ENCODE measurements around the gene ACOT8.
"Not testable (repeated sequence)": the region's sequence is repeated elsewhere in the genome, so short reads cannot be mapped to it uniquely, and the experiment has no call there.

ACOT8 gene

DNA sequence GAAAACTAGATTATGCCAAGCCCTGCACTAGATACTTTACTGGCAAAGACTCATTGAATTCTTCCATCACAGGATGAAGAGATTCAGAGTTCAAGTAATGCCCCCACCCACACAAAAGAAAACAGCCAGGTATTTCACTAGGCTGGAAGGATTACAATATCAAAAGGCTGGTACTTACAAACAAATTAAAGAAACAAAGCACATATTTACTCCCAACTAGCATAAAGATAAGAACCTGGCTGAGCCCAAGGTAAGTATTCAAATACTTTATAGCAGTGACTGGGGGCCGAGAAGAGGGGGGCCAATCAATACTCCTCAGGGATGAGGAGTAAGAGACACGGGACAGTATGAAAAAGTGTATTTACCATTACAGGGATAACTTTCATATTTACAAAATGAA lies 3.7 kb downstream of the ACOT8 start:
- no peak for DNase-seq (ENCODE audit: low read depth in 2 of 2, low spot score in 1 of 2)

GRCh38 chr20:45852326-45852725 lies 4.9 kb downstream of the ACOT8 start:
- no peak for DNase-seq (ENCODE audit: low read depth in 2 of 2, low spot score in 1 of 2)

GRCh38 chr20:45851501-45851900 lies 5.7 kb downstream of the ACOT8 start:
- no peak for DNase-seq (ENCODE audit: low read depth in 2 of 2, low spot score in 1 of 2)

DNA sequence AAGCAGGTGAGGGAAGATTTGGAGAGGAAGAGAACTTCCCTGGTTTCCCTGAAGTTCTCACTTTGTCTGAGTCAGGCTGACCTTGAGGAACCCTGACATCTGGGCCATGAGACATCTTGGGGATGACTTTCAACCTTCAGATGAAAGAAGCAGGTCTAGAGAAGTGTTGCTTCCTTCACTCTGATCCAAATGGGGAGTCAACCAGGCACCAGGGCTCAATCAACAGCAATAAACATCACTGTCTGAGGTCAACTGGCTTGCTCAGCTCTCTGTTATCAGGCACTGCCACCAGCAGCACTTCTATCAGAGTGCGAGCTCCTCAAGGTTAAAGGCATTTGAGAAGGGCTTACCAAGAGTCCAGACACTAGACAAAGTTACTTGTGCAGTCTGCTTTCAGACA lies 6.3 kb downstream of the ACOT8 start:
- no peak for DNase-seq (ENCODE audit: low read depth in 2 of 2, low spot score in 1 of 2)

- DNase-seq (ENCODE audit: low read depth in 2 of 2, low spot score in 1 of 2): no peak
These were observed 7.0 kb downstream of the ACOT8 start for GRCh38 chr20:45850238-45850637.

DNA sequence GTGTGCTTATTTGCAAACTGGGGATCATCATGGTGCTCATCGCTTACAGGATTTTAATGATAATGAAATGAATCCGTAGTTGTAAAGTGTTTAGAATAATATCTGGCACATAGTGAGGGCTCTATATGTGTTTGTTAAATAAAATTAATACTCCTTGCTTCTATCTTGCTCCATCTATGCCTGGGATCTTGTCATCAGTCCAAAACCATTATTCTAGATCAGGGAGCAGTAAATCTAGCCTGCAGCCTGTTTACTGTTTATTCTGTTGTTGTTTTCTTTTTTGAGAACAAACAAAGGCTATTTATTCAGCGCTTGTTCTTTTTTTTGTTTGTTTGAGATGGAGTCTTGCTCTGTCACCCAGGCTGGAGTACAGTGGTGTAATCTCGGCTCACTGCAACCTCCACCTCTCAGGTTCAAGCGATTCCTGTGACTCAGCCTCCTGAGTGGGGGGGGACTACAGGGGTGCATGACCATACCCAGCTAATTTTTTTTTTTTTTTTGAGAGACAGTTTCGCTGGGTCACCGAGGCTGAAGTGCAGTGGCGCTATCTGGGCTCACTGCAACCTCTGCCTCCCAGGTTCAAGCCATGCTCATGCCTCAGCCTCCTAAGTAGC lies 8.1 kb downstream of the ACOT8 start:
- no peak for DNase-seq (ENCODE audit: low read depth in 2 of 2, low spot score in 1 of 2)

DNA sequence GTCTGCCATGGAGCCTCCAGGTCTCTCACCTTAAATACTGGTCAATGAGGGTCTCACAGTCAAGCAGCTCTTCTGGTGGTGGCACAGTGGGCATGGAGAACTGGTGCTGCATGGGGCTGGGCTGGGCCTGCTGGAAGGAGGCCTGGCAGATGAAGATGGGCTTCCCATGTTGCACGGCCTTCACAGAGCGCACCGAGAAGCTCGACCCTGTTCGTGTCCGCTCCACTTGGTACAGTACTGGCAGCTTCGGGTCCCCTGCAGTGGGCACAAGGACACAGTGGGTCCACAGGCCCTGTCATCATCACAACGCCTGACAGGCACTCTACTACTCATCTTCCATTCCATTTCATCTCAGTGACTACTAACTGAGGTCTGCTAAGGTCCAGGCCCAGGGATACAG lies 8.8 kb downstream of the ACOT8 start:
- DNase-seq (ENCODE audit: low read depth in 2 of 2, low spot score in 1 of 2): no peak

- no peak for DNase-seq (ENCODE audit: low read depth in 2 of 2, low spot score in 1 of 2)
These were observed 11.7 kb downstream of the ACOT8 start for GRCh38 chr20:45845452-45845851.

GRCh38 chr20:45843506-45843905 lies 13.7 kb downstream of the ACOT8 start:
- DNase-seq (ENCODE audit: low read depth in 2 of 2, low spot score in 1 of 2): no peak

- DNase-seq (ENCODE audit: low read depth in 2 of 2, low spot score in 1 of 2): no peak
These were observed 14.9 kb downstream of the ACOT8 start for GRCh38 chr20:45842169-45842812.

GRCh38 chr20:45841407-45842129 lies 15.6 kb downstream of the ACOT8 start:
- no peak for DNase-seq (ENCODE audit: low read depth in 2 of 2, low spot score in 1 of 2)

DNA sequence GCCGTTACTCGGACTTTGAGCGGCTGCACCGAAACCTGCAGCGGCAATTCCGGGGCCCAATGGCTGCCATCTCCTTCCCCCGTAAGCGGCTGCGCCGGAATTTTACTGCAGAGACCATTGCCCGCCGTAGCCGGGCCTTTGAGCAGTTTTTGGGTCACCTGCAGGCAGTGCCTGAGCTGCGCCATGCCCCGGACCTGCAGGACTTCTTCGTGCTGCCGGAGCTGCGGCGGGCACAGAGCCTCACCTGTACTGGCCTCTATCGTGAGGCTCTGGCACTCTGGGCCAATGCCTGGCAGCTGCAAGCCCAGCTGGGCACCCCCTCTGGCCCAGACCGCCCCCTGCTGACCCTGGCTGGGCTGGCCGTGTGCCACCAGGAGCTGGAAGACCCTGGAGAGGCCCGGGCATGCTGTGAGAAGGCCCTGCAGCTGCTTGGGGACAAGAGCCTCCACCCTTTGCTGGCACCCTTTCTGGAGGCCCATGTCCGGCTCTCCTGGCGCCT lies 16.4 kb downstream of the ACOT8 start:
- no peak for DNase-seq (ENCODE audit: low read depth in 2 of 2, low spot score in 1 of 2)

DNA sequence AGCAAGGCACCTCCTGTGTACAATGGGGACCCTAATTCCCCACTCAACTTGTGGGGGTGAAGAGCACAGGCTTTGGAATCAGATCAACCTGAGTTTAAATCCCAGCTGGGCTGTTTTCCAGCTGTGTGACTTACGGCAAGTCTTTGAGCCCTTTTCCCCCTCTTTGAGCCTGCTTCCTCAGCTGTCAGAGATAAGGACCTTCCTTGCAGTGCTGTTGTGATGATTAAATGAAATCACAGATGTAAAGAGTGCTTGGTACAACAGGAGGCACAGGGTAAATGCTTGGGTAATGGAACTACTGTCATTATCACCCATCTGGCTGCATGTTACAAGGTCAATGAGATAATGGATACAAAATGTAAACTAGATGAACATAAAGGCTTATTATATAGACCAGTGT lies 20.4 kb downstream of the ACOT8 start:
- no peak for DNase-seq (ENCODE audit: low read depth in 2 of 2, low spot score in 1 of 2)

- no peak for DNase-seq (ENCODE audit: low read depth in 2 of 2, low spot score in 1 of 2)
These were observed 21.4 kb downstream of the ACOT8 start for GRCh38 chr20:45835825-45836224.

DNA sequence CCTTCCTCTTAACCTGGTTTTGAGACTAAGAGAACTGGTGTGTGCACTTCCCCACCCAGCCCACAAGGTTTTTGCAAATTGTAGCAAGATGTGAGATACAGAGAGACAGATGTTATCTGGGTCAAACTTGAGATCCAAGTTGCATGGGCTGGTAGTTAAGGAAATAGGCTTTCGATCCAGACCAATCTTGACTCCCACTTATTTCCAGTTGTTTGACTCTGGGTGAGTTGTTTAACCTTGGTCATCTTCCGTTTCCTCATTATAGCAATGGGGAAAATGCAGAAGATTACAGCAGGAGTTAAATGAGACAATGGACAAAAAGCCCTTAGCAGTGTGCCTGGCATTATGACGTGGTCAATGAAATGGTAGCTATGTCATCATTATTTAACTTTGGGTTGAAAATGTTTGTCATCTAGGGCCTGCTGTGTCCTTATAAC lies 21.8 kb downstream of the ACOT8 start:
- DNase-seq (ENCODE audit: low read depth in 2 of 2, low spot score in 1 of 2): no peak

GRCh38 chr20:45834797-45835161 lies 22.4 kb downstream of the ACOT8 start:
- no peak for DNase-seq (ENCODE audit: low read depth in 2 of 2, low spot score in 1 of 2)

GRCh38 chr20:45833883-45834796 lies 23.1 kb downstream of the ACOT8 start:
- DNase-seq (ENCODE audit: low read depth in 2 of 2, low spot score in 1 of 2): no peak

- no peak for DNase-seq (ENCODE audit: low read depth in 2 of 2, low spot score in 1 of 2)
These were observed 23.9 kb downstream of the ACOT8 start, which contains the start of gene SNX21 for GRCh38 chr20:45833030-45833882. TSS of gene SNX21 (plus strand) at chr20:45833799. CDS start at chr20:45833920, 121 bp downstream.

DNA sequence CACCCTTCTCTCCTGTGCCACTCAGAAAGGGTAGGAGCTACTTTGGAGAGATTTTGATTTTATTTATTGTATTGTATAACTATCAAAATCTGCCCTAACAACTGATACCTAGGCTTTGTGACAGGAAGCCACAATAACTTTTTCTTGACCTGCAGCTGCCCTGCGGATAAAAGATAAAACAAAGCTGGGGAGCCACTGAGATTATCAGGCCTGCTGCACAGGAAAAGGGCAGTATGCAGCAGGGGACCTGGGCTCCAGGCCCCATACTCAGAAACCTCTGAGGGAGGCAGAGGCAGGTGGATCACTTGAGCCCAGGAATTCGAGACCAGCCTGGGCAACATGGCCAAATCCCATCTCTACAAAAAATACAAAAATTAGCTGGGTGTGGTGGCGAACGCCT lies 24.6 kb downstream of the ACOT8 start:
- DNase-seq (ENCODE audit: low read depth in 2 of 2, low spot score in 1 of 2): no peak

DNA sequence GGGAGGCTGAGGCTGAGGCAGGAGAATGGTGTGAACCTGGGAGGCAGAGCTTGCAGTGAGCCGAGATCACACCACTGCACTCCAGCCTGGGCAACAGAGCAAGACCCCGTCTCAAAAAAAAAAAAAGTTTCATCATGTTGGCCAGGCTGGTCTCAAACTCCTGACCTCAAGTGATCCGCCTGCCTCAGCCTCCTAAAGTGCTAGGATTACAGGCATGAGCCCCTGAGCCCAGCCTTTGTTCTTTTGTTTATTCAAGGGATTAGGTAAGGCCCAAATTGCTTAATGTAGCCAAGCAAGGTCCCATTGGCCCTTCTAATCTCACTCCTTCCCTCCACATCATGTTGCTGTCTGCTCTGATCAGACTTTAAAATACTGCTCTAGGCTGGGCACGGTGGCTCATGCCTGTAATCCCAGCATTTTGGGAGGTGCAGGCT lies 27.5 kb downstream of the ACOT8 start:
- not testable (repeated sequence) for DNase-seq (ENCODE audit: low read depth in 2 of 2, low spot score in 1 of 2)

Measured in stimulated activated CD8-positive, alpha-beta memory T cell treated with anti-CD3 and anti-CD28 coated beads, Interleukin-4, amount 100 ng/mL, for 1 hour (primary cell).